Right atrium auricular region (tissue), 2 donors: Measurements from ENCODE around the gene ARAP2. TPM values are rescaled to one million over a fixed set of nuclear protein-coding genes. Genes with fewer than 3 reads are reported as not detected.
"Not testable (repeated sequence)": the region's sequence is repeated elsewhere in the genome, so short reads cannot be mapped to it uniquely, and the experiment has no call there.

Experiments used
- DNase-seq: peaks from one replicate; pipeline ENCODE4 v3.0.0-alpha.2; 2019; ENCODE audit warnings: low spot score
- H3K27ac ChIP-seq, 2 donors: fragments of 200-600 bp; sonication (generic); 1 replicate in 1 of 2; 2 replicates in 1 of 2; pipeline ENCODE4 v1.5.1; 2016 to 2019
- H3K27me3 ChIP-seq, 2 donors: fragments of 200-600 bp; sonication (generic); one replicate each; pipeline versions ENCODE4 v1.5.1 to v1.6.0; 2017 to 2019
- H3K36me3 ChIP-seq: fragments of 200-600 bp; sonication (generic); one replicate; pipeline ENCODE4 v1.5.1; 2016
- H3K4me1 ChIP-seq, 2 donors: fragments of 200-600 bp; sonication (generic); one replicate each; pipeline versions ENCODE4 v1.5.1 to v1.6.0; 2017 to 2019
- H3K4me3 ChIP-seq, 2 donors: fragments of 200-600 bp; sonication (generic); 1 replicate in 1 of 2; 2 replicates in 1 of 2; pipeline ENCODE4 v1.5.1; 2017 to 2019; ENCODE audit warnings: mild to moderate bottlenecking in 1 of 2, moderate library complexity in 1 of 2
- H3K9me3 ChIP-seq, 2 donors: fragments of 200-600 bp; sonication (generic); one replicate each; pipeline ENCODE4 v1.5.1; 2019
- CTCF ChIP-seq, 2 donors: fragments of 200-600 bp; sonication (generic); IDR thresholded peaks; one replicate each; pipeline ENCODE4 v1.5.1; 2019; ENCODE audit warnings: antibody characterized with exemption in 2 of 2
- total RNA-seq, 2 donors: library from RNA; depleted of rRNA; stranded (reverse); fragments of >200 nt; gene quantifications; one replicate each; pipeline ENCODE4 v1.1.0, GENCODE V29; 2016

Gene ARAP2
- total RNA-seq, 2 donors from 2014 or later, result 5.7 to 10.1 TPM

DNA sequence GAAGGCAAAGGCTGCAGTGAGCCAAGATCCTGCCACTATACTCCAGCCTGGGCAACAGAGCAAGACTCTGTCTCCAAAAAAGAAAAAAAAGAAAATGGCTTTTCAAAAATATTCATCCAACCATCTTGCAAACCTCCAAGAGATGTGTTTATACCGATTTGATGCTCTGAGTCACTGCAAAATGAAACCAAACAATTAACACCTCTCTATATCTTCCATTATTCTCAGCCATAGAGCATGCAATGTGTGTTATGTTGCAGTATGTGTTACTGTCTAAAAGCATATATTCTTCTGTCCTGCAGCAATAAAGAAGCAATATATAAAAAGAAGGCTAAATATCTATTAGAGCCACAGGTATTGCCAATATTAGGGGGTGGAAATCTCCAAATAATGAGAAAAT is 51.4 kb downstream of the ARAP2 start:
- Histone ChIP-seq H3K27me3 (no peaks in the 10 kb centered on the region), H3K9me3 (no peaks in the 10 kb centered on the region), H3K36me3 (no peaks in the 10 kb centered on the region), H3K27ac (no peak overlapping the region), H3K4me1 (no peaks in the 10 kb centered on the region), H3K4me3 (no peak overlapping the region)
- TF ChIP-seq CTCF (IDR thresholded peaks at IDR 0.05), result no peak
- DNase-seq, result no peak

DNA sequence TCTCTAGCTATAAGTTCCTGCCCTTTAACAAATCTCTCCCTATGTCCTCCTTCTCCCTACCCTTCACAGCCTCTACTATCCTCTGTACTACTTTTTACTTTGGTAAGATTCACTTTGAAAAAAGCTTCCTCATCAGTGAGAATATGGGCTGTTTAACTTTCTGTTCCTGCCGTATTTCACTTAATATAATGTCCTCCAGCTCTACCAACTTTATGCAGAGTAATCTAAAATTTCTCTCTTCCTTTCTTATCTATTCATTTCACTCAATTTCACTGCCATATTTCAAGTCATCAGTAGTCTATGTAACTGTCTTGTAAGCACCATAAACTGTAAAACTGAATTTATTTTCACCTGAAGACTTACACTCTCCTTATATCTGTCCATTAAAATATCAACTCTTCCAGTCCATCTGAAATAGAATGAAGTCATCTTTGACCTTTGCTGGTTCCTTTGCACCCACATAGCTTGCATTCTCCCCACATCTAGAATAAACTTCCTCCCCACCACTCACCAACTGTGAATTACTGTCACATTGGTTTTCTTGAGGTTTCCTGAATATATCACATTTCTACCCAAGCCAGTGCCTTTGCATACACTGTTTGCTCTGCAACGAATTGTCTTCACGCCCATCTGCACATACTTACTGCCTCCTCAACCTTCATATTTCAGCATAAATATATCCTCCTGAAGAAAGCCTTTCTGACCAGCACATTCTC is 54.6 kb downstream of the ARAP2 start:
- DNase-seq, result no peak
- Histone ChIP-seq H3K27me3 (no peaks in the 10 kb centered on the region), H3K36me3 (no peaks in the 10 kb centered on the region), H3K4me1 (no peaks in the 10 kb centered on the region), H3K9me3 (no peaks in the 10 kb centered on the region), H3K4me3 (no peak overlapping the region), H3K27ac (no peak overlapping the region)
- TF ChIP-seq CTCF (IDR thresholded peaks at IDR 0.05), result no peak

- Histone ChIP-seq H3K9me3 (no peaks in the 10 kb centered on the region), H3K27me3 (no peaks in the 10 kb centered on the region), H3K4me3 (no peak overlapping the region), H3K4me1 (no peaks in the 10 kb centered on the region), H3K27ac (no peak overlapping the region), H3K36me3 (no peaks in the 10 kb centered on the region)
- peak in 1 of 2 donors; percentile 57 for TF ChIP-seq CTCF (IDR thresholded peaks at IDR 0.05)
- DNase-seq, result no peak
Observed at GRCh38 chr4:36187723-36188333, 56.5 kb downstream of the ARAP2 start.

- Histone ChIP-seq H3K27ac (no peak overlapping the region), H3K4me3 (no peak overlapping the region), H3K9me3 (no peaks in the 10 kb centered on the region), H3K4me1 (no peaks in the 10 kb centered on the region), H3K27me3 (no peaks in the 10 kb centered on the region), H3K36me3 (no peaks in the 10 kb centered on the region)
- DNase-seq, result no peak
- TF ChIP-seq CTCF (IDR thresholded peaks at IDR 0.05), result no peak
Observed at GRCh38 chr4:36183665-36184393, 60.5 kb downstream of the ARAP2 start.

DNA sequence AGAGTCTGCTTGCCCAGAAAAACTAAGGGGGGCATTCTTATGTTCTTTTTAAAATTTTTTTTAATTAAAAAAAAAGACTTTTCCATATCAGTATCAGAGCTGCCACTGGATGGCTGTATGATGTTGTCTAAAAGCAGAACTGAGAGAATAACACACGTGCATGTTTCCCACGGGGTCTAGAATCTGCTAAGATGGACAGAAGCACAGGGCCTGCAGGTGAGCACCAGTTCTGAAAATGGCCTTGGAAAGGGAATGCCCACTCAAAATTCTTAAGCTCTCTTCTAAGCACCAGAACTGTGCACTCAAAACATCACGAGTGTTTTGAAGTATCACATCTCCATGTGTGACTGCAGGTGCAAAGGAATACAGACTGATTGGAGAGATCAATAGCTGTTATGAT is 61.1 kb downstream of the ARAP2 start:
- no peak for DNase-seq
- no peaks in the 10 kb centered on the region for H3K27me3 ChIP-seq
- H3K27ac ChIP-seq, result no peak overlapping the region
- H3K4me3 ChIP-seq, result no peak overlapping the region
- H3K9me3 ChIP-seq, result no peaks in the 10 kb centered on the region
- no peak for TF ChIP-seq CTCF (IDR thresholded peaks at IDR 0.05)
- no peaks in the 10 kb centered on the region for H3K4me1 ChIP-seq
- no peaks in the 10 kb centered on the region for H3K36me3 ChIP-seq

DNA sequence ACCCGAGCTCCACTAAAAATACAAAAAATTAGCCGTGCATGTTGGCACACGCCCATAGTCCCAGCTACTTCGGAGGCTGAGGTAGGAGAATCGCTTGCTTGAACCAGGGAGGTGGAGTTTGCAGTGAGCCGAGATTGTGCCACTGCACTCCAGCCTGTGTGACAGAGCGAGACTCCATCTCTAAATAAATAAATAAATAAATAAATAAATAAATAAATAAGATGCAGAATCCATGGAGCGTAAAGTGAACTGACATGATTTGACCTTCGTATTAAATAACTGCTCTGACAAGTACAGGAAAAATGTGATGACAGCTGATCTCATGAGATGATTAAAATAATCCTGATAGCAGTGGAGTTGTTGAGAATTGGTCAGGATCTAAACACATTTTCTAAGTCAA is 62.0 kb downstream of the ARAP2 start:
- not testable (repeated sequence) for H3K27ac ChIP-seq, H3K9me3 ChIP-seq, H3K36me3 ChIP-seq, H3K27me3 ChIP-seq, H3K4me3 ChIP-seq, DNase-seq, H3K4me1 ChIP-seq
